Astrocyte (in vitro differentiated cells and primary cell): ENCODE results near the gene CTNNA2. TPM values are rescaled to one million over a fixed set of nuclear protein-coding genes. Genes with fewer than 3 reads are reported as not detected.

ENCODE experiments used
- DNase-seq: peaks from one replicate; pipeline ENCODE4 v3.0.0-alpha.2; 2010; ENCODE audit warnings: low read depth
- FAIRE-seq: peaks from 2 replicates; lab custom pipeline; 2011; peaks lifted over from hg19 to GRCh38; lab: Jason Lieb, UNC
- H2AFZ ChIP-seq: 2 replicates; pipeline ENCODE4 v1.6.0; 2012; ENCODE audit warnings: low read depth, low read length, inconsistent platforms
- H3K27ac ChIP-seq: 2 replicates; pipeline ENCODE4 v1.5.1; 2011; ENCODE audit warnings: low read depth, low read length, inconsistent platforms
- H3K27me3 ChIP-seq: 2 replicates; pipeline ENCODE4 v1.6.0; 2011; ENCODE audit warnings: low read length, inconsistent platforms; ENCODE audit not compliant: insufficient read depth
- H3K36me3 ChIP-seq: 2 replicates; pipeline ENCODE4 v1.5.1; 2011; ENCODE audit warnings: low read length, inconsistent platforms; ENCODE audit not compliant: insufficient read depth
- H3K4me1 ChIP-seq: 2 replicates; pipeline ENCODE4 v1.5.1; 2011; ENCODE audit warnings: low read length, inconsistent platforms; ENCODE audit not compliant: insufficient read depth
- H3K4me2 ChIP-seq: 2 replicates; pipeline ENCODE4 v1.6.0; 2012; ENCODE audit warnings: low read length, inconsistent platforms
- H3K4me3 ChIP-seq: 2 replicates; pipeline ENCODE4 v1.5.1; 2011; ENCODE audit warnings: low read depth, mild to moderate bottlenecking, low read length, inconsistent platforms; ENCODE audit not compliant: insufficient read depth
- H3K79me2 ChIP-seq: 2 replicates; pipeline ENCODE4 v1.6.0; 2012; ENCODE audit warnings: mild to moderate bottlenecking, low read length, inconsistent platforms; ENCODE audit not compliant: insufficient read depth
- H3K9ac ChIP-seq: 2 replicates; pipeline ENCODE4 v1.6.0; 2012; ENCODE audit warnings: mild to moderate bottlenecking, low read length, inconsistent platforms
- H3K9me3 ChIP-seq: 2 replicates; pipeline ENCODE4 v1.5.1; 2012; ENCODE audit warnings: low read depth, mild to moderate bottlenecking, low read length, inconsistent platforms; ENCODE audit not compliant: insufficient read depth
- H4K20me1 ChIP-seq: 2 replicates; pipeline ENCODE4 v1.6.0; 2012; ENCODE audit warnings: low read length, inconsistent platforms; ENCODE audit not compliant: insufficient read depth
- H3K27ac Mint-ChIP-seq: one replicate; pipeline ENCODE4 v1.8.0; 2021; ENCODE audit warnings: mild to moderate bottlenecking, mixed read lengths; ENCODE audit not compliant: unreplicated experiment
- H3K27me3 Mint-ChIP-seq: one replicate; pipeline ENCODE4 v1.8.0; 2021; ENCODE audit warnings: low read depth, mixed read lengths; ENCODE audit not compliant: unreplicated experiment
- H3K36me3 Mint-ChIP-seq: one replicate; pipeline ENCODE4 v1.8.0; 2021; ENCODE audit warnings: low read depth, mixed read lengths; ENCODE audit not compliant: unreplicated experiment
- H3K4me1 Mint-ChIP-seq: one replicate; pipeline ENCODE4 v1.8.0; 2021; ENCODE audit warnings: low read depth, mixed read lengths; ENCODE audit not compliant: unreplicated experiment
- H3K4me3 Mint-ChIP-seq: one replicate; pipeline ENCODE4 v1.8.0; 2021; ENCODE audit warnings: mild to moderate bottlenecking, moderate library complexity, mixed read lengths; ENCODE audit not compliant: unreplicated experiment
- H3K9me3 Mint-ChIP-seq: one replicate; pipeline ENCODE4 v1.8.0; 2021; ENCODE audit warnings: mild to moderate bottlenecking, mixed read lengths; ENCODE audit not compliant: unreplicated experiment
- CTCF ChIP-seq: IDR thresholded peaks from 2 replicates; pipeline ENCODE4 v1.5.1; 2011; ENCODE audit warnings: low read depth, mild to moderate bottlenecking, inconsistent platforms, low read length, moderate library complexity; ENCODE audit not compliant: insufficient read depth
- EZH2 ChIP-seq: IDR thresholded peaks from 2 replicates; pipeline ENCODE4 v1.6.1; 2012; ENCODE audit warnings: mild to moderate bottlenecking, low read length, inconsistent platforms; ENCODE audit not compliant: insufficient read depth
- total RNA-seq: library from RNA; stranded (reverse); gene quantifications from 2 replicates; pipeline ENCODE4 v1.2.1, GENCODE V29; 2021

CTNNA2 gene
- total RNA-seq, 1 donor from 2014 or later = 3.9 TPM

DNA sequence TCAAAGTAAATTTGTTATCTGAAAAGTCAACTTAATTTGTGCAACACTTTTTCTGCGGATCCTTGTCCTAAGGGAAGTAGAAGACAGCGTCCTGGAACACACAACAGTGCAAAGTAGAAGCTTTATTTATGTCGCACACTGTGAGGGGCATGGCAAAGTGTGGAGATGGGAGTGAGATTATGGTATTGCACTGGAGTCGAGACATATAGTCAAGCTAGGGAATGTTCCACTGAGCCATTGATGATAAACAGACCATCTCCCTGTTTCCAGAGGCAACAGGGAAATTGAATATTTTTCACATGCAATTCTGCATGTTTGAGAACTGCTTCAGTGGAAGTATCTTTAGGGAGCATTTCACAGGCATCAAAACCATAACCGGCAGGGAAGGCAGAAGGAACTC is 745.5 kb downstream of the CTNNA2 start:
- Mint-ChIP-seq H3K9me3 (no peaks in the 10 kb centered on the region), H3K27me3 (peaks cover 2% of the 10 kb centered on the region)
- no peak for TF ChIP-seq CTCF
- no peak for TF ChIP-seq EZH2

DNA sequence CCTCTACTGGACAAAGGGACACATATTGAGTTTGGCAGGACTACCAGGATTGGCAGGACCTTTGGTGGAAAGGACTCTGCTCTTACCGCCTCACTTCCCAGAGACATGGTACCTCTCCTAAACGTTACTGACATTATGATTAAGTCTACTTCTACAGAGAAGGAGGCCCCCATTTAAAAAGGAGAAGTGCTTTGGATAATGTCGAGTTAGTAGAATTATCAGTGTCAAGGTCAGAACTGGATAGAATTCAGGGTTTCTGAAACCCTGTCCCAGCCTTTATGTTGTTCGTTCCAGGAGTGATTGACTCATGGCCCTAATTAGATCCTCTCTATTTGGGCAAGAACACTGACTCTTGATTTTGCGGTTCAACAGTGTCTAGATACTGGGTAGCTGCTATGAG is 745.9 kb downstream of the CTNNA2 start:
- Mint-ChIP-seq H3K4me1 (peaks cover 2% of the 10 kb centered on the region), H3K36me3 (no peaks in the 10 kb centered on the region), H3K27me3 (peaks cover 2% of the 10 kb centered on the region), H3K4me3 (no peak overlapping the region), H3K9me3 (no peaks in the 10 kb centered on the region), H3K27ac (no peak overlapping the region)
- no peaks in the 10 kb centered on the region for H3K27me3 ChIP-seq
- H3K27ac ChIP-seq = no peak overlapping the region
- no peak overlapping the region for H2AFZ ChIP-seq
- no peaks in the 10 kb centered on the region for H4K20me1 ChIP-seq
- no peak for TF ChIP-seq CTCF
- TF ChIP-seq EZH2 = no peak
- H3K4me2 ChIP-seq = no peak overlapping the region
- H3K9me3 ChIP-seq = peaks cover 4% of the 10 kb centered on the region
- H3K79me2 ChIP-seq = no peaks in the 10 kb centered on the region
- no peaks in the 10 kb centered on the region for H3K36me3 ChIP-seq
- no peaks in the 10 kb centered on the region for H3K4me1 ChIP-seq
- no peak overlapping the region for H3K4me3 ChIP-seq
- H3K9ac ChIP-seq = no peak overlapping the region
- no peak for FAIRE-seq
- DNase-seq = no peak

More for the DNA sequence above, 745.5 kb downstream of the CTNNA2 start:
- Histone ChIP-seq H3K27me3 (no peaks in the 10 kb centered on the region), H3K4me3 (no peak overlapping the region), H3K4me1 (no peaks in the 10 kb centered on the region), H3K27ac (no peak overlapping the region), H3K9me3 (peaks cover 4% of the 10 kb centered on the region), H3K4me2 (no peak overlapping the region), H4K20me1 (no peaks in the 10 kb centered on the region), H3K79me2 (no peaks in the 10 kb centered on the region), H3K36me3 (no peaks in the 10 kb centered on the region), H2AFZ (no peak overlapping the region), H3K9ac (no peak overlapping the region)
- H3K4me3 Mint-ChIP-seq = no peak overlapping the region
- H3K27ac Mint-ChIP-seq = no peak overlapping the region
- peaks cover 2% of the 10 kb centered on the region for H3K4me1 Mint-ChIP-seq
- no peaks in the 10 kb centered on the region for H3K36me3 Mint-ChIP-seq
- DNase-seq = no peak
- no peak for FAIRE-seq

DNA sequence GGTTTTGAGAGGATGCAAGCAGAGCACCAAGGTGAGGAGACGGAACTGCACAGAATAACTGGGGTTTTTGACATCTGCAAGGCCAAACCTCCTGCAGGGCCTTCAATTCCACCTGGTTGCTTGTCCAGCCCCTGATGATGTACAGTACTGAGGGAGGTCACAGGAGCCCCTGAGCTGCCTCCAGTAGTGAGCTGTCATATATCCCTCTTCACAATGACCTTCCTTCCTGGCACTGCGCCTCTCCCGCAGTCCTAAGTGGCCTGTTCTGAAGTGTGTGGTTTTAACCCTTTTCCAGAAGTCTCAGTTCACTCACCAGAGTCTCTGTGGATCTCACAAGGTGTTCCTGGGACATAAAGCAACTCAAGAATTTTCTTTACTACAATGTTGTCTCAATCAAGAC is 746.4 kb downstream of the CTNNA2 start:
- H3K27me3 ChIP-seq = no peaks in the 10 kb centered on the region
- TF ChIP-seq EZH2 = no peak
- TF ChIP-seq CTCF = no peak
- H3K4me1 Mint-ChIP-seq = peaks cover 2% of the 10 kb centered on the region
- H3K4me1 ChIP-seq = no peaks in the 10 kb centered on the region
- H3K36me3 Mint-ChIP-seq = no peaks in the 10 kb centered on the region
- H3K9ac ChIP-seq = no peak overlapping the region
- H3K9me3 Mint-ChIP-seq = no peaks in the 10 kb centered on the region
- no peaks in the 10 kb centered on the region for H3K36me3 ChIP-seq
- H4K20me1 ChIP-seq = no peaks in the 10 kb centered on the region
- peaks cover 2% of the 10 kb centered on the region for H3K27me3 Mint-ChIP-seq
- DNase-seq (no peak), FAIRE-seq (no peak)
- H3K4me3 ChIP-seq = no peak overlapping the region
- H2AFZ ChIP-seq = no peak overlapping the region
- no peaks in the 10 kb centered on the region for H3K79me2 ChIP-seq
- H3K9me3 ChIP-seq = peaks cover 4% of the 10 kb centered on the region
- no peak overlapping the region for H3K27ac ChIP-seq
- no peak overlapping the region for H3K4me3 Mint-ChIP-seq
- H3K4me2 ChIP-seq = no peak overlapping the region
- no peak overlapping the region for H3K27ac Mint-ChIP-seq
